Measurements from ENCODE around the gene SLC30A9.

SLC30A9 gene

DNA sequence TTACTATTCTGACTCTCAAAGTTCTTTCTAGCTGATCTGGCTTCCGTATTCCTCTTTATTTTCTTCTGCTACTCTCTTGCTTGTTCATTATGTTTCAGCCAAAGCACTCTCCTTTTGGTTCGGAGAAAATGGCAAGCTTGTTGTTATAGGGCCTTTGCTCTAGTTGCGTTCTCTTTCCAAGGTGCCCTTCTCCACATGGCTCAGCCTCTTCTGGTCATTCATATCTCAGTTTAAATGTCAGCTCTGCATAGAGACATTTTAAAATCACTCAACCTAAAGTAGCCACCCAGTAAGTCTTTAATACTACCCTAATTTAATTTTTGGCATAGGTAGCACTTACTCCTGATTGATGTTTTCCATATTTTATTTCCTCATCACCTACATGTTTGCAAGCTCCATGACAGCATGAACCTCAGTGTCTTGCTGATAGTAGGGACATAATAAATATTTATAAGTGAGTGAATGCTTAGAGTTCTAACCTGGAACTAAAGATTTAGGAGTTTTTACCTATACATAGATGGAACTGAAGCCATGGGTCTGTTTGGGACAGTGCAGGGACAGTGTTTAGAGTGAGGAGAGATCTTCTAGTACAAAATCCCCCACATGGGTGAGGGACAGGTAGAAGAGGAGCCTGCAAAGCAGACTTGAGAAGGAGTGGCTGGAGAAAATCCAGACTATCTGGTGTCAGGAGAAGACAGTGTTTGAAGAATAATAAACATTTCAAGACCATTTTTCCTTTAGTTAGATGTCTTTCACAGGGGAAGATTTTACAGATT lies 17.9 kb downstream of the SLC30A9 start:
- DNase-seq: no peak

DNA sequence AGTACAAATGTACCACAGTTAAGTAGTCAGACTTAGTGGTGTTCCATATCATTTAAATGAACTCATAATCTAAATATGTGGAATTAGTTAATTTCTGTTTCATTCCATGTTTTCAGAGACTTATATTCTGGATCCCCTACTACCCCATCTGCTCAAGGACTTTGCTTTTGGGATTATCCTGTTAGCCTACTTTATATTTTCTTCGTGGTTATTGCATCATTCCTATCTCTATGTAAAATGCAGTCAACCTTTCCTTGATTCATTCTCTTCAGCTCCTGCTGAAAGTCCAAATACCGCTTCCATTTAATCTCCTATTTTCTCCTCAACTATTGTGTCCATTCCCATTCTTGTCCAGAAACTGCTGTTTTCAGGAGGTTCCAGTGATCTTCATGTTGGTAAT lies 25.1 kb downstream of the SLC30A9 start:
- no peak for DNase-seq

DNA sequence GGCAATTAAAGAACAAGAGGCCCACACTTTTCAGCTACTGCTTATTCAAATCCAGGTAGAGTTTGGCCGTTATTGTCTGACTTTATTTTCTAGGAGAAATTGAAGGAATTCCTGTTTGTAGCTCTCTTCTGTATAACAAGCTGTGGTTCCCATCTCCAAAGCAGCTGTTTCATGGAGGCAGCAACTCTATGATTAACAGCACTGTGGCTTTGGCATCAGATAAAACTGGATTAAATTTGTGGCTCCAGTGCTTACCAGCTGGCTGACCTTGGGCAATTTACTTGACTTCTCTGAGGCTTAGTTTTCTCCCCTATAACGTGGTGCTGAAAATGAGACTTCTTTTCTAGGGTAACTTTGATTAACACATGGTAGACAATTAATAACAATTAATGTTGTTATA lies 28.1 kb downstream of the SLC30A9 start:
- no peak for DNase-seq

DNA sequence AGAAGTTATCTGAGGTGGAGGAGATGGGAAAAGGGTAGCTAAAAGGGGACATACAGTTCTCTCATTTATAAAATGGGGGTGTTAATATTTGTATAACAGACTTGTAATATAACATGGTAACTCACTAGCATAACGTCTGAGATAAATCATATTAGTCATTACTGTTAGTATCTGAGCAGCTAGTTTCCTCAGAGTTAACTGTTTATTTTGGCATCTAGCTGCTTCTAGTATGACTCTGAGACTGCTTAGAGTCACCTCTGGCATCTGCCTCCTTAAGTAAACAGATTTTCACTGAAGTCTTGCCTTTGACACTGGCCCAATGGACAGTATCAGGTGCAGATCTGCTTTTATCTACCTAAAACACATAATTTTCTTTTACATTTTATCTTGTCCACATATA lies 58.1 kb downstream of the SLC30A9 start:
- no peak for DNase-seq

DNA sequence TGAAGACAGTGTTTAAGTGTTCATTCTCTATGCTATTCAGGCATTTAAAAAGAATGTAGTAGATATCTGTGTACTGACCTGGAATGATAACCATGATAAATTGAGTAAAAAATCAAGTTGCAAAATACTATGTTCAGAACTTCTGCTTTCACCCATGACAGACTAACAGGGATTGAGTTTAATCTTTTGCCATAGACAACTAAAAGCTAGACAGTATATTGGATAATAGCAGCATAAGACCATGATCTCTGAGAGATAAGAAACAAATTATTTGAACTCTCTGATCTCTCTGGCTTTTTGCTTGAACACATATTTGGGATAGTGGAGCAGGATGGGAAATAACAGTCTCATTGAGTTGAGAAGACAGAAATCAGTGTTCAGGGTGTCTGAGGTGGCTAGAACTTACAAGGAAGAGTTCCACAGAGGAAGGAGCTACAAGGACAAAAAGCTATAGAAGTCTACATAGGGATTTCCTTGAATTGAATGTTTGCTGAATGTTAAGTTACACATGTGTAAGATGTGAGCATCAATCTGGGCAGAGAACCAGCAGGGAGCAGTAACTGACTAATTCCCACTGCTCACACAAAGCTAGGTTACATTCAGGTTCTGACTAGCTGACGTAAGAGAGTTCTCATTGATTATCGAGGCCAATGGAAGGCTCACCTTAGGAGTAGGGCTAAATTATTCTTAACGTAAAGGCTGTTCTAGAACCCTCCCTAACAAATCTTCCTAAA lies 60.4 kb downstream of the SLC30A9 start:
- DNase-seq: no peak

DNA sequence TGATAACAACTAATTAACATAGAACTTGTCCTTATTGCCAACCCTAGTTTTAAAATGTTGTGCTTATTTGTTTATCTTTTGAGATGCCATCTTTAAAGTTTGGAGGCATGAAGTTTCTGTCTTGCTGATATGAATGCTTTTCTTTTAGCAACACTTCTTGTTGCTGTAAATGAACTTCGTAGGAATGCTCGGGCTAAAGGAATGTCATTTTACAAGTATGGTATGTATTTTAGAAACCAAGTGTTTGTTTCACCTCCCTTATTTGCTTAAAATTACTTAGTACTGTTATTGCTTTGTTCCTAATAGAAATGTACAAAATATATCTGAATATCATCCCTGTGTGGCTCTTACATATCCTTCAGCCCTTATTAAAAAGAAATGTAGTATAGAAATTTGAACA lies 76.1 kb downstream of the SLC30A9 start:
- DNase-seq: no peak

DNA sequence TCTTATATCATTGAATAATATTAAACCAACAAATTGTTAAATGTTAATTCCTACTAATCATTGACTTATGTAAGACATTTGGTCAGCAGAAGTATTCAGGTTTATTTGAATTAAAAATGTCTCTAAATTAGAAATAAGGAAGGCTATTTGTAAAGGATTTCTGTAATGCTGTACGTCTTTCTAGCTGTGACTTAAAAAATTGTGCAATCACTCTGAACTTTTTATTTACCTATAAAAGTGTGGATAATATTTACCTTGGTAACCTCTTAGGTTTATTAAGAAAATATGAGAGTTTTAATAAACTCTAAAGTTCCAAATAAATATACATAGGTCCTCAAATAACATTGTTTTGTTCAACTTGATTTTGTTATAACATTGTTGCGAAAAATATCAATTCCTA lies 76.9 kb downstream of the SLC30A9 start:
- no peak for DNase-seq

DNA sequence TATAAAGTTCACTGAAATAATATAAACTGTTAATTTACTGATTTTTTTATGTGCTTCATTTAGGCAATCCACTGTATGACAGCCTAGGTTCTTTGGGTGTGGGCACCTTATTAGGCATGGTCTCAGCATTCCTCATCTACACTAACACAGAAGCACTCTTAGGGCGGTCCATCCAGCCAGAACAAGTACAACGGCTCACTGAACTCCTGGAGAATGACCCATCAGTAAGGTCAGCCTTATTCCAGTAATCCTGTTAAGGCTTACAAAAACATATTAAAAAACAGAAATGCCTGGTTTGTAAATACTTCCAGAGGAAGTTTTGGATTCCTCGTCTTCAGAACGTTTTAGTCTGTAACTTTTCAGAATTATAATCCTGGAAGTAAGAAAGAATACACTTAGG lies 80.1 kb downstream of the SLC30A9 start:
- DNase-seq: no peak

DNA sequence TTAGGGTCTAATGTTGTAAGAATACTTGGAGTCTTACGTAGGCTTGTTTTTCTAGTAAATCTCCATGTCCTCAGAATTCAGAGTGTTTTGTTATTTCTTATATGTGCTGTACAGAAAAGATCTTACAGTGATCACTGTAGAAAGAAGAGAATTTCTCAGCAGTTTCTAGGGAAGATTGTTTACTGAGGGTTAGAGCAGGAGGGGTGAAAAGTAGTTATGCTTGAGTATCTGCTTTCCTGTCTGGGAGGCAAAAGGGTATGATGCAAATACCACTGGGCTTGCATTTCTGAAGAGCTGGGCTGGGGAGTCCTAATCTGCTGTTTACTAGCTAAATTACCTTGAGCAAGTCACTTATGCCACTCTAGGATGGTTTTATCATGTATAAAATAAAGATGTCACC lies 84.0 kb downstream of the SLC30A9 start:
- DNase-seq: no peak

DNA sequence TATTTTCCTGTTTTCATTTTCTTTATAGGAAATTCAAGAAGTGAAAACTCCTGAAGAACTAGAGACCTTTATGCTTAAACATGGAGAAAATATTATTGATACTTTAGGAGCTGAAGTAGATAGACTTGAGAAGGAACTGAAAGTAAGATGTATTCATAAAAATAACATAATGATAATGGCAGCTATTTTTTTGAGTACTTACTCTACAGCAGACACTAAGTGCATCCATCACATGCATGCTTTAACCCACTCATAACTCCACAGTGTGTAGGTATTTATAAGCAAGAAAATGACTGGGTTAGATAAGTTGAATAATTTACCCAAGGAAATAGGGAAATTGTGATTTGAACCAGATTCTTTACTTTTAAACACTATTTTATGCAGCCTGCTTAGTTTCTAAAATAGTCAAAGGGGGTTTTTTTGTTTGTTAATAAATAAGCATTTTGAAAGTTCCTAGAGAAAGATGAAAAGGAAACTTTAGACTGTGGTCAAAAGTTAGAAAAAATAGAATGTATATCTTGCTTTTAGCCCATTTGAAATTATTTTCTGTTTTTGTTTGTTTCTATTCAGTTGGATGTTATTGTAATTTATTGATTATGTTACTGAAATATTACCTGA lies 88.0 kb downstream of the SLC30A9 start:
- DNase-seq: no peak

DNA sequence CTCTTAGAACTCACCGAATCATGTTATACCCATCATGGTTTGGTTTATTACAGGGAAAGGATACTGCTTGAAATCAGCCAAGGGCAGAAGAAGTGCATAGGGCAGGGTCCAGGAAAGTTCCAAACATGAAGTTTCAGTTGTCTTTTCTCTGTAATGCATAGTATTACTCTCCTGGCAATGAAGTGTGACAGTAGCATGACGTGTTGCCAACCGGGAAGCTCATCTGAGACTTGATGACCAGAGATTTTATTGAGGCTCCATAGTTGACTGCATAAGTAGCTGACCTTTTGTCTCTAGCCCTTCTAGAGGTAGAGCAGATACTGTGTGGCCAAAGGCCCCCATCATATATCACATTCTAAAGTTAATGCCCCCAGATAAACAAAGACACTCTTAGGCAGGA lies 90.0 kb downstream of the SLC30A9 start:
- no peak for DNase-seq

DNA sequence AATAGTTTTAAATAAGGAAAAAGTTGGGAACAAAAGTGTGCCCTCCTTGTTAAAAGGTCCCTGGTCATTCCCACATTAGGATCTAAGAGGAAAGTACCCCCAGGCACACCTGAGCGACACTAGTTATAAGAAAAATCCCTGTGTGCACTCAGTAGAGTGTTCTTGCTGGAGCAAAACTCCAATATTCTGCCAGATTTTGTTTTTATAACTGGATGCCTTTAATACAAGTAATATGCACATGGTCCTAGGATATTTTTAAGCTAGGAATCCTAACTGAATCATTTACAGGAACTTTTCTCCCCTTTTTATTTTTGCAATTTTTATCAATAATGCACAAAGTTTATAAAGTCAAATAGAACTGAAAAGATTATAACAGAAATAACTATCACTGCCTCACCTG lies 93.5 kb downstream of the SLC30A9 start:
- no peak for DNase-seq

DNA sequence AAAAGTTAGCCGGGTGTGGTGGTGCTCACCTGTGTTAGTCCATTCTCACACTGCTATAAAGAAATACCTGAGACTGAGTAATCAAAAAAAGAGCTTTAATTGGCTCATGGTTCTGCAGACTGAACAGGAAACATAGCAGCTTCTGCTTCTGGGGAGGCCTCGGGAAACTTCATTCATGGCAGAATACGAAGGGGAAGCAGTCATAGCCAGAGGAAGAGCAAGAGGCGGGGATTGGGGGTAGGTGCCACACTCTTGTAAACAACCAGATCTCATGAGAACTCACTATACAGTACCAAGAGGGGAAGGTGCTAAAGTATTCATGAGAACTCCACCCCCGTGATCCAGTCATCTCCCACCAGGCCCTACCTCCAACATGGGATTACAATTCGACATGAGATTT lies 98.1 kb downstream of the SLC30A9 start:
- no peak for DNase-seq

DNA sequence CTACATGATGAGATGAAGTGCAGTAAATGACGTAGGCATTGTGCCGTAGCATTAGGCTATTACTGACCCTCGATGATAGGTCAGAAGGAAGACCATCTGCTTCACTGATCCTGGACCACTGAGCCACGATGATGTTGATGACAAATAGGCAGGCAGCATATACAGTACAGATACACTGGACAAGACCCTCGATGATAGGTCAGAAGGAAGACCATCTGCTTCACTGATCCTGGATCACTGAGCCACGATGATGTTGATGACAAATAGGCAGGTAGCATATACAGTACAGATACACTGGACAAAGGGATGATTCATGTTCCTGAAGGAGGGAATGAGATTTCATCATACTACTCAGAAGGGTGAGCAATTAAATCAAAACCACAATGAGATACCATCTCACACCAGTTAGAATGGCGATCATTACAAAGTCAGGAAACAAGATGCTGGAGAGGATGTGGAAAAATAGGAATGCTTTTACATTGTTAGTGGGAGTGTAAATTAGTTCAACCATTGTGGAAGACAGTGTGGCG lies 111.2 kb downstream of the SLC30A9 start:
- no peak for DNase-seq

DNA sequence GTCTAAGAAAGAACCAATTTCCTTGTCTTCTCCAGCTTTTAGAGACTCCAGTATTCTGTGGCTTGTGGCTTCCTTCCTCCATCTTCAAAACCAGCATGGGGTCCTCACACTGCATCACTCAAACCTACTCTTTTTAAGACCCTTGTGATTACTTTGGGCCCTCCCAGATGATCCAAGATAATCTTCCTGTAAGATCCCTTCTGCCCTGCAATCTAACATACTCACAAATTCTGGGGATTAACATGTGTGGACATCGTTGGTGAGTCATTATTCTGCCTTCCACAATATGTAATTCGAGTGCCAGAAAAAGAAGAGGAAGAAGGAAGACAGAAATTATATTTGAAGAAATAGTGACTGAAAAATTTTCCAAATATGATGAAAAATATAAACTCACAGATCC lies 114.2 kb downstream of the SLC30A9 start:
- DNase-seq: no peak

DNA sequence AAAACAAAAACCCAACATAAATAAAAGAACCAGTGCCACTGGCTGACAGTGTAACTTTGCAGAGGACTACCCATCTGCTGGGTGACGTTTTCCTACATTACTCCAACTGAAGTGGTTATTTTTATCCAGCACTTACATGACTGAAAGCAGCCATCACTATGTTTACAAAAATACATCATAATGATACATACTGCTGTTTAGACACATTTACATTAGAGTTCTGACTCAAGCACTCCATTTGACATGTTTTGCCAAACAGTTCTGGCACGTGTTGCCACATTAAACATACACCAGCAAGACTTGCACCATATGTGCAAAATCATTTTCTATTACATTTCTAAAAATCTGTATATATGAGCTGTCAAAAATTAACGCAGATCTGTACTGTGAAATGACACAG lies 122.5 kb downstream of the SLC30A9 start:
- no peak for DNase-seq

DNA sequence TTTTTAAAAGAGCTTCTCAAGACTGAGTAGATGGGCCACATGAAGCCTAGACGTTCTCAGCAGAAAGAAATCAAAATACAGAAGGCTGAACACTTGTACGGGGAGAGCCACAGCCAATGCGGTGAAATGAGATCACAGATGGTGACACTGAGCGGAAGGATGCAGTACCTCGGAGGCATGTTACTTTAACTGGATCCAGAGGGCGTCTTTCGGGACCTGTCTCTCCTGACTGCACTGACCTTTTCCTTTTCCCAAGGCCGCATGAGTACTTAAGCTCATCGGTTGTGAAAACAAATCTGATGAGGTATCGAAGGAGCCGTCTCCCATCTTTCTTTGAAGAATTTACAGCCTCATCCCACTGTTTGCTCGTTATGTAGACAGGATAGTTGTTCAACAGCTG lies 129.6 kb downstream of the SLC30A9 start:
- DNase-seq: no peak

DNA sequence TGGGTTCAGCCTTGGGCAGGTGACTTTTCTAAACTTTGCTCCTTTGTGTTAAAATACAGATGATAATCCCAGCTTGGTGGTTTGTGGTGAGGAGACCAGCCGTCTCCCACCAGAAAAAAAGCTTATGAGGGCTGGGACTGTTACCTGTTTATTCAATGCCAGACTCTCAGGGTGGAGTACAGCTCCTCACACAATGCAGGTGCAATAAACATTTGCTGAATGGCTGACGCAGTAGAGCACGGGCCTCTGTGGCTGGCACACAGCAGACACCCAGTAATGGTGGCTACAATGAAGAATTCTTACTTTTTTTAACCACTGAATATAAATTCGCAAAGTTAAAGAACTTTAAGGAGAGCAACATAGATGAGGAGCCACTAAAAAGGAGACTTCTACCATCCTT lies 131.9 kb downstream of the SLC30A9 start:
- no peak for DNase-seq

DNA sequence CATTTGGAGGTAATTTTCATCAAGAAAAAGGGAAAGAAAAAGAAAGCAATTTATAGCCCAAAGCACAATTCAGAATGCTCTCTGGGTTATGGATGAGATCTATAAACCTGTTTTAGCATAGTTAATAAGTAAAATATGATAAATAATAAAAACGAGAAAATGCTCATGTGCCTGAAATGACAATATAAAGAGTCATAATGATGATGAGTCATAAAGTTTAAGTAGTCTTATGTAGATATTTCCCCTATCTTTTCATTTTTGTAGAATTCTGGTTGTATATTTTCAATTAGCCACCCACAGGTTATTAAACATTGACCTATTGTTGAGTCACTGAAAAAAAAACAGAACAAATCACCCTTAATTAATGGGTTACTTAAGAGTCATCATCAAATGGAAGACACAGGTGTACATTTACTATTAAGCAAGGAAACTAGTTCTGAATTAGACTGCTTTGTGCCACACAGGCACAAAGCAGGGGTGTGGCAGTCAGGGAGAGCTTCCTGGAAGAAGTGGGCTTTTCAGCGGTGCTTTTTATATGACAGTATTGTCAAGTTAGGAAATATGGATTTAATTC lies 132.8 kb downstream of the SLC30A9 start:
- DNase-seq: no peak

DNA sequence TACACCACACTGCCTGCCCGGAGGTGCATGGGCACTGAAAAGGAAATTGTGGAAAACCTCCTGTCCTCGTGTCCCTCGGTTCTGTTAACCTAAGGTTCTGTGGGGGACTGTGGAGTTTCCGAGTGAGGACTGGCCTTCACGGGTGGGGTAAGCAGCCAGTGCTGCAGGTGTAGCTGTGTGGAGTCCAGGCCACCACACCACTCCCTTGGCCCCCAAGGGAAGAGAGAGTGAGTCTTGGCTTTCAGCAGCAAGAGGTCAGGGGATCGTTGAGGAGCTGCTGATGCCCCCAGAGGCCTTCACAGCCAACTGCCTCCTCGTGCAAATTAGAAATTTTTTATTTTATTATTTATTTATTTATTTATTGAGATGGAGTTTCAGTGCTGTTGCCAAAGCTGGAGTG lies 141.8 kb downstream of the SLC30A9 start:
- DNase-seq: no peak

DNA sequence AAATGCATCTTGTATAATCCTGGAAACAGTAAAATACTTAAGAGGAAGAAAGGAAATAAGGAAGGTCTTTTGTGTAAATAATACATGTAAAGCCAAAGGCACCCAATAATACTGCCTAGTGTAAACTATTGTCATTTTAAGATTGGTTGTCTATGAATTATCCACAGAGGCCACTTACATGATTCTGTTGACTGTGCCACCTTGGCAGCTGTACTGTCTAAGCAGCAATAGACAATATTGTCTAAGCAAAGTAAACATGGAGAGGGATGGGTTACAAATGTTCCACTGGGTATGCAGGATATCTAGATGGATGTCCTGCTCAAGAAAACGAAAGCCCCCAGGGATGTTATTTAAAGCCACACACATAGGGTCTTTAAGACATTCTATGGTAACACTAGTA lies 142.7 kb downstream of the SLC30A9 start:
- DNase-seq: no peak

DNA sequence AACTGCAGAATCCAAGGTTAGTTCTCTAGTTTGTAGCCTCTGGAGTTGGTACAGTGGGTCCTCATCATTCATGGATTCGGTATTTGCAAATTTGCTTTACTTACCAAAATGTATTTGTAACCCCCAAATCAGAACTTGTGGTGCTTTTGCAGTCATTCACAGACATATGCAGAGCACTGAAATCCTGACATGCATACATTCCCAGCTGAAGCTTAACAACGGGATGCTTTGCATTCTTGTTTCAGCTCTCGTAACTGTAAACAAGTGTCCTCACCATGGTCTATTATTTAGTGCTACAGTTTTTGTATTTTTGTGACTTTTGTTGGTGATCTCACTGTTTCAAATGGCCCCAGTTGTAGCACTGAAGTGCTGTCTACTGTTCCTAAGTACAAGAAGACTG lies 146.0 kb downstream of the SLC30A9 start:
- no peak for DNase-seq

Data from CD4-positive, alpha-beta T cell treated with Interleukin-1 beta for 1 hour (primary cell).